Liver (tissue), 9 donors: ENCODE data around the gene KRTDAP. TPM values are rescaled to one million over a fixed set of nuclear protein-coding genes. Genes with fewer than 3 reads are reported as not detected.

Source experiments
- DNase-seq: peaks from one replicate; pipeline ENCODE4 v3.0.0-alpha.2; 2017; ENCODE audit warnings: low spot score
- H3K27ac ChIP-seq, 2 donors: one replicate each; pipeline ENCODE4 v1.7.0; 2013; ENCODE audit warnings: inconsistent platforms in 2 of 2, low read length in 2 of 2, control low read depth in 1 of 2, low read depth in 1 of 2, mild to moderate bottlenecking in 1 of 2
- H3K27me3 ChIP-seq, 4 donors: one replicate each; pipeline versions ENCODE4 v1.6.1 to v1.7.0; 2013; ENCODE audit warnings: low read length in 3 of 4, inconsistent platforms in 1 of 4, mild to moderate bottlenecking in 1 of 4, moderate library complexity in 1 of 4; ENCODE audit not compliant: control insufficient read depth in 4 of 4, insufficient read depth in 4 of 4
- H3K36me3 ChIP-seq, 4 donors: one replicate each; pipeline versions ENCODE4 v1.6.1 to v1.7.0; 2013; ENCODE audit warnings: low read length in 3 of 4, mild to moderate bottlenecking in 3 of 4, low read depth in 1 of 4, moderate library complexity in 1 of 4; ENCODE audit not compliant: control insufficient read depth in 4 of 4, insufficient read depth in 3 of 4
- H3K4me1 ChIP-seq, 4 donors: one replicate each; pipeline versions ENCODE4 v1.6.1 to v1.7.0; 2013; ENCODE audit warnings: low read length in 3 of 4, mild to moderate bottlenecking in 3 of 4, moderate library complexity in 1 of 4; ENCODE audit not compliant: control insufficient read depth in 4 of 4, insufficient read depth in 4 of 4
- H3K4me3 ChIP-seq, 3 donors: one replicate each; pipeline versions ENCODE4 v1.6.1 to v1.7.0; 2013; ENCODE audit warnings: low read length in 3 of 3, control low read depth in 1 of 3, low read depth in 1 of 3, mild to moderate bottlenecking in 1 of 3
- H3K9ac ChIP-seq, 2 donors: one replicate each; pipeline ENCODE4 v1.7.0; 2013; ENCODE audit warnings: low read length in 2 of 2, mild to moderate bottlenecking in 2 of 2, moderate library complexity in 2 of 2, control low read depth in 1 of 2, low read depth in 1 of 2
- H3K9me3 ChIP-seq, 4 donors: one replicate each; pipeline versions ENCODE4 v1.6.1 to v1.7.0; 2013; ENCODE audit warnings: low read length in 3 of 4; ENCODE audit not compliant: control insufficient read depth in 4 of 4
- EGR1 ChIP-seq, 2 donors: IDR thresholded peaks; 2 replicates each; pipeline ENCODE4 v1.6.1; 2016 to 2018; ENCODE audit warnings: antibody characterized with exemption in 2 of 2, low read depth in 2 of 2
- FOXA1 ChIP-seq: IDR thresholded peaks from 2 replicates; pipeline ENCODE4 v1.6.1; 2016; ENCODE audit warnings: antibody characterized with exemption
- FOXA2 ChIP-seq: IDR thresholded peaks from 2 replicates; pipeline ENCODE4 v1.6.1; 2016; ENCODE audit warnings: antibody characterized with exemption
- GABPA ChIP-seq, 2 donors: IDR thresholded peaks in 1 of 2; conservative IDR thresholded peaks in 1 of 2; 2 replicates each; pipeline ENCODE4 v1.6.1; 2016; ENCODE audit warnings: antibody characterized with exemption in 2 of 2, mild to moderate bottlenecking in 1 of 2, moderate library complexity in 1 of 2
- HNF4A ChIP-seq, 2 donors: conservative IDR thresholded peaks; 2 replicates each; pipeline ENCODE4 v1.6.1; 2016; ENCODE audit warnings: antibody characterized with exemption in 2 of 2, mild to moderate bottlenecking in 2 of 2
- HNF4G ChIP-seq: IDR thresholded peaks from 2 replicates; pipeline ENCODE4 v1.6.1; 2016; ENCODE audit warnings: antibody characterized with exemption
- JUND ChIP-seq, 2 donors: IDR thresholded peaks; 2 replicates each; pipeline ENCODE4 v1.6.1; 2016; ENCODE audit warnings: antibody characterized with exemption in 2 of 2
- NR2F2 ChIP-seq: IDR thresholded peaks from 2 replicates; pipeline ENCODE4 v1.6.1; 2016; ENCODE audit warnings: antibody characterized with exemption
- RAD21 ChIP-seq, 2 donors: IDR thresholded peaks; 2 replicates each; pipeline ENCODE4 v1.6.1; 2016; ENCODE audit warnings: antibody characterized with exemption in 2 of 2, mild to moderate bottlenecking in 2 of 2
- REST ChIP-seq: IDR thresholded peaks from 2 replicates; pipeline ENCODE4 v1.6.1; 2016; ENCODE audit warnings: antibody characterized with exemption, mild to moderate bottlenecking
- RXRA ChIP-seq, 2 donors: IDR thresholded peaks; 2 replicates each; pipeline ENCODE4 v1.6.1; 2017 to 2018; ENCODE audit warnings: antibody characterized with exemption in 2 of 2, mild to moderate bottlenecking in 1 of 2
- SP1 ChIP-seq: IDR thresholded peaks from 2 replicates; pipeline ENCODE4 v1.6.1; 2018; ENCODE audit warnings: antibody characterized with exemption, mild to moderate bottlenecking
- TAF1 ChIP-seq: conservative IDR thresholded peaks from 2 replicates; pipeline ENCODE4 v1.6.1; 2016; ENCODE audit warnings: antibody characterized with exemption, mild to moderate bottlenecking
- YY1 ChIP-seq: IDR thresholded peaks from 2 replicates; pipeline ENCODE4 v1.6.1; 2016; ENCODE audit warnings: antibody characterized with exemption, mild to moderate bottlenecking
- ZBTB33 ChIP-seq: IDR thresholded peaks from 2 replicates; pipeline ENCODE4 v1.6.1; 2016; ENCODE audit warnings: antibody characterized with exemption
- WGBS: extraction: QIAGEN DNeasy Blood & Tissue Kit; methylation state at CpG from one replicate; pipeline ENCODE4 v1.1.7; 2013; 5-methylcytosine and 5-hydroxymethylcytosine counted together
- polyA plus RNA-seq, 2 donors: library from polyadenylated mRNA; stranded (reverse) in 1 of 2; unstranded in 1 of 2; fragments of 200-250 nt in 1 of 2; fragments of >200 nt in 1 of 2; fragmentation: Nextera tagmentation in 1 of 2; extraction: Ambion mirVana in 1 of 2; gene quantifications; one replicate each; pipeline versions ENCODE4 v1.2.1 to v1.2.3, GENCODE V29; 2013 to 2015
- total RNA-seq, 2 donors: library from RNA; depleted of rRNA; stranded (reverse); fragments of >200 nt; gene quantifications; one replicate each; pipeline ENCODE4 v1.2.3, GENCODE V29; 2014
- TF ChIP-seq, protein P1 (sequence below): IDR thresholded peaks from 2 replicates; pipeline ENCODE4 v1.6.1; 2016; ENCODE audit warnings: antibody characterized with exemption
- TF ChIP-seq, protein P2 (sequence below): IDR thresholded peaks from 2 replicates; pipeline ENCODE4 v1.6.1; 2016; ENCODE audit warnings: antibody characterized with exemption
- TF ChIP-seq, protein P3 (sequence below): fragments of 150-350 bp; IDR thresholded peaks from 2 replicates; pipeline ENCODE4 v1.5.1; 2017; ENCODE audit warnings: improper control_type of control experiment, low read depth, low read length; ENCODE audit not compliant: missing input control
- donor health status: healthy.
- donor health status: healthy.
- donor health status: healthy.
- donor health status: healthy.
- donor health status: healthy.

Gene KRTDAP
- total and polyA plus RNA-seq, 4 donors: not detected

DNA sequence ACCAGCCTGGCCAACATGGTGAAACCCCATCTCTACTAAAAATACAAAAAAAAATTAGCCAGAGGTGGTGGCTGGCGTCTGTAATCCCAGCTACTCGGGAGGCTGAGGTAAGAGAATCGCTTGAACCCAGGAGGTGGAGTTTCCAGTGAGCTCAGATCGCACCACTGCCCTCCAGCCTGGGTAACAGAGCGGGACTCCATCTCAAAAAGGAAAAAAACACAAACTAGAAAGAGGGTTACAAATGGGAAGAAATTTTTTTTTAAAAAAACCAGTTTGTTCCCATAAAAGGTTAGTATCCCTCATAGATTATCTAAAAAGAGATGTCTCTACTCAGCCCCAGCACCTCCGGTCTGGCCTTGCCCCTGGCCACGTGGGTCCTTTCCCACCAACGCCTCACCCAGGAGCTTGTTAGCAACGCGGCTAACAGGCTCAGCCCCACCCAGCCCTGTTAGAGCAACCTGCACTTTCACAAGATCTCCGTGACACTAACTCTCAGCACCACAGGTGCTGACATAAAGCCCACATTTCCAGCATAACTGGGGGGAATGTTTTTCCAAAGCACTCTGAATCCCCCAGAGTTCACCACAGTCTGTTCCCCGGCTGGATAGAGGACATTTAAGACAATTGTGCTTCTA lies 18.9 kb upstream of the KRTDAP start:
- H3K9me3 ChIP-seq: no peaks in the 10 kb centered on the region
- peaks cover 0 to 1% (median 0%) of the 10 kb centered on the region in 4 donors for H3K36me3 ChIP-seq
- H3K4me1 ChIP-seq: peaks cover 0 to 16% (median 7%) of the 10 kb centered on the region in 4 donors
- DNase-seq: no peak
- no peaks in the 10 kb centered on the region for H3K27me3 ChIP-seq
- H3K4me3 ChIP-seq: no peak overlapping the region
- TF ChIP-seq YY1 (no peak), JUND (IDR thresholded peaks at IDR 0.05) (no peak), NR2F2 (no peak), FOXA1 (no peak), RXRA (IDR thresholded peaks at IDR 0.05) (no peak), ZBTB33 (no peak), FOXA2 (no peak), EGR1 (IDR thresholded peaks at IDR 0.05; ENCODE audit: low read depth in 2 of 2) (no peak)
- TF ChIP-seq, protein P1, sequence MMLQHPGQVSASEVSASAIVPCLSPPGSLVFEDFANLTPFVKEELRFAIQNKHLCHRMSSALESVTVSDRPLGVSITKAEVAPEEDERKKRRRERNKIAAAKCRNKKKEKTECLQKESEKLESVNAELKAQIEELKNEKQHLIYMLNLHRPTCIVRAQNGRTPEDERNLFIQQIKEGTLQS: no peak
- TF ChIP-seq, protein P2, sequence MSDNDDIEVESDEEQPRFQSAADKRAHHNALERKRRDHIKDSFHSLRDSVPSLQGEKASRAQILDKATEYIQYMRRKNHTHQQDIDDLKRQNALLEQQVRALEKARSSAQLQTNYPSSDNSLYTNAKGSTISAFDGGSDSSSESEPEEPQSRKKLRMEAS: no peak
- TF ChIP-seq, protein P3, sequence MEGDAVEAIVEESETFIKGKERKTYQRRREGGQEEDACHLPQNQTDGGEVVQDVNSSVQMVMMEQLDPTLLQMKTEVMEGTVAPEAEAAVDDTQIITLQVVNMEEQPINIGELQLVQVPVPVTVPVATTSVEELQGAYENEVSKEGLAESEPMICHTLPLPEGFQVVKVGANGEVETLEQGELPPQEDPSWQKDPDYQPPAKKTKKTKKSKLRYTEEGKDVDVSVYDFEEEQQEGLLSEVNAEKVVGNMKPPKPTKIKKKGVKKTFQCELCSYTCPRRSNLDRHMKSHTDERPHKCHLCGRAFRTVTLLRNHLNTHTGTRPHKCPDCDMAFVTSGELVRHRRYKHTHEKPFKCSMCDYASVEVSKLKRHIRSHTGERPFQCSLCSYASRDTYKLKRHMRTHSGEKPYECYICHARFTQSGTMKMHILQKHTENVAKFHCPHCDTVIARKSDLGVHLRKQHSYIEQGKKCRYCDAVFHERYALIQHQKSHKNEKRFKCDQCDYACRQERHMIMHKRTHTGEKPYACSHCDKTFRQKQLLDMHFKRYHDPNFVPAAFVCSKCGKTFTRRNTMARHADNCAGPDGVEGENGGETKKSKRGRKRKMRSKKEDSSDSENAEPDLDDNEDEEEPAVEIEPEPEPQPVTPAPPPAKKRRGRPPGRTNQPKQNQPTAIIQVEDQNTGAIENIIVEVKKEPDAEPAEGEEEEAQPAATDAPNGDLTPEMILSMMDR: no peak
- H3K9ac ChIP-seq: peak overlapping the region in 1 of 2 donors; percentile 52
- WGBS: 39% methylated on average over 12 of the region's 12 CpGs
- H3K27ac ChIP-seq: no peak overlapping the region

DNA sequence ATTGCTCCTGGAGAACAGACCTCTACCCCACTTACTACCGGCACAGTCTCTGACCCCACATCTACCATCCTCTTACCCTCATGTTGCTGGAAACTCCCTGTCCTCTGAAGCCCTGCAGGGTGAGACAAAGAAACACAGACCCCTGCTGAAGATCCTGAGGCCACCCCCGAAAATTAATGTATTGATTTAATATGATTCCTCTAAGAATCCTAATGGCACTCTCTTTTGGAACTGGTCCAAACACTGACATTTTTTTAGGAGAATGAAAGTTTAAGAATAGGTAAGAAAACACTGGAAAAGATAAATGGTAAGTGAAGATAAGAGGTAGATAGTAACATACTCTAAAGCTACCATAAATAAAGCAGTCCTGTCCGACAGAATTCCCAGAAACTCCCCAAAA lies 17.9 kb upstream of the KRTDAP start:
- WGBS: 88% methylated on average over 3 of the region's 3 CpGs
- peaks cover 0 to 1% (median 0%) of the 10 kb centered on the region in 4 donors for H3K36me3 ChIP-seq
- H3K9me3 ChIP-seq: no peaks in the 10 kb centered on the region
- H3K9ac ChIP-seq: no peak overlapping the region
- no peaks in the 10 kb centered on the region for H3K27me3 ChIP-seq
- no peak overlapping the region for H3K27ac ChIP-seq
- H3K4me3 ChIP-seq: no peak overlapping the region
- DNase-seq: no peak
- no peak for TF ChIP-seq ZBTB33
- TF ChIP-seq HNF4A (conservative IDR thresholded peaks at IDR 0.05): no peak
- no peak for TF ChIP-seq JUND (IDR thresholded peaks at IDR 0.05)
- TF ChIP-seq GABPA (IDR thresholded peaks at IDR 0.05 in 1 of 2, conservative IDR thresholded peaks at IDR 0.05 in 1 of 2): no peak
- no peak for TF ChIP-seq EGR1 (IDR thresholded peaks at IDR 0.05; ENCODE audit: low read depth in 2 of 2)
- no peak for TF ChIP-seq HNF4G
- no peak for TF ChIP-seq RAD21 (IDR thresholded peaks at IDR 0.05)
- no peak for TF ChIP-seq NR2F2
- no peak for TF ChIP-seq REST
- no peak for TF ChIP-seq TAF1
- TF ChIP-seq FOXA1: no peak
- TF ChIP-seq FOXA2: no peak
- no peak for TF ChIP-seq SP1
- TF ChIP-seq, protein P3: no peak
- no peak for TF ChIP-seq RXRA (IDR thresholded peaks at IDR 0.05)
- TF ChIP-seq, protein P2: no peak
- TF ChIP-seq YY1: no peak
- peaks cover 0 to 16% (median 7%) of the 10 kb centered on the region in 4 donors for H3K4me1 ChIP-seq
